Prostate gland (tissue), 1 donor: ENCODE results near the gene DHDH.

Source experiments
- POLR2A ChIP-seq: fragments of 450-650 bp; IDR thresholded peaks from one replicate; pipeline ENCODE4 v1.6.1; 2016; ENCODE audit warnings: antibody characterized with exemption, mild to moderate bottlenecking
- POLR2AphosphoS5 ChIP-seq: sonication (generic); formaldehyde crosslinking; IDR thresholded peaks from one replicate; pipeline ENCODE4 v1.6.1; 2017; ENCODE audit warnings: antibody characterized with exemption

DNA sequence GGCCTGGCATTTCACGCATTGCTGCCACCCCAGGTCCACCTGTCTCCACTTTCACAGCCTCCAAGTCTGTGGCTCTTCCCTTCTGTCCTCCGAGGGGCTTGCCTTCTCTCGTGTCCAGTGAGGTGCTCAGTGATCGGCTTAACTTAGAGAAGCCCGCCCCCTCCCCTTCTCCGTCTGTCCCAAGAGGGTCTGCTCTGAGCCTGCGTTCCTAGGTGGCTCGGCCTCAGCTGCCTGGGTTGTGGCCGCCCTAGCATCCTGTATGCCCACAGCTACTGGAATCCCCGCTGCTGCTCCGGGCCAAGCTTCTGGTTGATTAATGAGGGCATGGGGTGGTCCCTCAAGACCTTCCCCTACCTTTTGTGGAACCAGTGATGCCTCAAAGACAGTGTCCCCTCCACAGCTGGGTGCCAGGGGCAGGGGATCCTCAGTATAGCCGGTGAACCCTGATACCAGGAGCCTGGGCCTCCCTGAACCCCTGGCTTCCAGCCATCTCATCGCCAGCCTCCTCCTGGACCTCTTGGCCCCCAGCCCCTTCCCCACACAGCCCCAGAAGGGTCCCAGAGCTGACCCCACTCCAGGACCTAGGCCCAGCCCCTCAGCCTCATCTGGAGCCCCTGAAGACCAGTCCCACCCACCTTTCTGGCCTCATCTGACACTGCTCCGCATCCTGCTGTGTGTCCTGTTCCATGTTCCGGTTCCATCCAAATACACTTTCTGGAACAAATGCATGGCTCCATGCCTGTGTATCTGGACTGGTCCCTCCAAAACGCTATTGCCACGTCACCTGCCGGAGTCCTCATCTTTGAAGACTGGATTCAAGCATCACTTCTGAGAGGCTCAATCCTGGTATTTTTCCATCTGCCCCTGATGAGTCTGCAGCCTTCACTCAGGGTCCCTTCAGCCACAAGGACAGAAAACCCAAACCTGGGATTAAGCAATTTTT, 10.7 kb upstream of the DHDH start:
- no peak for TF ChIP-seq POLR2AphosphoS5
- TF ChIP-seq POLR2A = no peak
